ENCODE measurements around the gene PPP3R1. TPM values are rescaled to one million over a fixed set of nuclear protein-coding genes. Genes with fewer than 3 reads are reported as not detected.

PPP3R1 gene
- total and polyA plus RNA-seq, 9 of the 15 experiments (the other 6 are each of a cell fraction or from before 2014, with no cell fraction given) = 3.7 to 70.0 (median 24.8) TPM

DNA sequence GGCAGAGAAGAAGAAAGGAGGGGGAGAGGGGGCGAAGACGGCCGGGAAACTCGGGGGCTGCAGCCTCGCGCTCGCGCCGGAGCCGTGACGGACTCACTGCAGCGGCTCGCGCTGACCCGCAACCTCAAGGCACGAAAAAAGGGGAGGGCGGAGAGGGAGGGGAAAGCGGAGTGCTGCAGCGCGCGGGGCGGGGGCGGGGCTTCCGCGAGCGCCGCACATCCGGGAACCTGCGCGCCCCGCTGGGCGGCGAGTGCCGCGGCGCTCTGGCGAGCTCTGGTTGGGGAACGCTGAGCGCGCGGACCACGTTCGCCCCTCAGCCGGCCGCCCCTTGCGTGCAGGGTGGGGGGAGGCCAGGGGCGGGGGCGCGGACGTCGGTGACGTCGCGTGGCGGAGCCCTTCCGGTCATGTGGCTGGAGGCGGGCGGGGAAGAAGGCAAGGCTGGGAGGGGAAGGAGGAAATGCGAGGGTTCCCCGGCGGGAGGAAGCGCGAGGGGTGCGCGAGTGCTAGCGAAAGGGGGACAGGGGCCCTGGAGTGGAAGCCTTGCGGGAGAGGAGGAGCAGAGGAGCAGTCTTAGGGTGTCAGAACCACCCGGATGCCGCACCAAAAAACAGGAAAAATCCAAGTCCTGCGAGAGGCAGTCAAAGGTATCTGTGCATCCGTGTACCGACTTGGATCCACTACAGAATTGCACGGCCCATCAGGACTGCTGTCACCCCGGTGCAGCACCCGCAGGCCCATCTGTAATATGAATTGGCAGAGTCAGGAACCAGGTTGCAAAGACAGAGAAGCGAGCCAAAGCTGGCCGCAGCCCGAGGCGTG is at the start of gene PPP3R1 (continued):
- TF ChIP-seq, protein P1, sequence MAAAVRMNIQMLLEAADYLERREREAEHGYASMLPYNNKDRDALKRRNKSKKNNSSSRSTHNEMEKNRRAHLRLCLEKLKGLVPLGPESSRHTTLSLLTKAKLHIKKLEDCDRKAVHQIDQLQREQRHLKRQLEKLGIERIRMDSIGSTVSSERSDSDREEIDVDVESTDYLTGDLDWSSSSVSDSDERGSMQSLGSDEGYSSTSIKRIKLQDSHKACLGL (CRISPR knock-in tag; IDR thresholded peaks at IDR 0.05; ENCODE audit: borderline replicate concordance, poor library complexity, severe bottlenecking) = no peak
- TF ChIP-seq U2AF2 (optimal IDR thresholded peaks at IDR 0.05; ENCODE audit: low read depth, low read length) (no peak), BCOR (IDR thresholded peaks at IDR 0.05) (no peak), TCF3 (CRISPR knock-in tag; IDR thresholded peaks at IDR 0.05) (no peak), BRCA1 (IDR thresholded peaks at IDR 0.05) (no peak), BRCA1 (CRISPR knock-in tag; IDR thresholded peaks at IDR 0.05) (no peak), PRPF4 (IDR thresholded peaks at IDR 0.05; ENCODE audit: insufficient read depth, low read depth, low read length, poor library complexity, severe bottlenecking) (no peak), BRF1 (IDR thresholded peaks at IDR 0.05; ENCODE audit: borderline replicate concordance, extremely low read depth, insufficient read length) (no peak), MTA1 (IDR thresholded peaks at IDR 0.05; ENCODE audit: borderline replicate concordance) (no peak), KAT2B (IDR thresholded peaks at IDR 0.05; ENCODE audit: low read depth, low read length) (no peak), EWSR1 (IDR thresholded peaks at IDR 0.05; ENCODE audit: borderline replicate concordance, low read depth, partially characterized antibody) (no peak), ZNF124 (CRISPR knock-in tag; IDR thresholded peaks at IDR 0.05) (no peak), CBX1 (IDR thresholded peaks at IDR 0.05; ENCODE audit: low read depth) (no peak), HDGF (IDR thresholded peaks at IDR 0.05) (no peak), MIER1 (IDR thresholded peaks at IDR 0.05; ENCODE audit: low read depth) (no peak), CBX8 (IDR thresholded peaks at IDR 0.05; ENCODE audit: borderline replicate concordance, extremely low read depth, low read depth, low read length, poor library complexity, severe bottlenecking) (no peak), ZSCAN32 (CRISPR knock-in tag; IDR thresholded peaks at IDR 0.05) (no peak), TOE1 (IDR thresholded peaks at IDR 0.05; ENCODE audit: borderline replicate concordance) (0 out of 2 replicates have a peak, but pooled peaks have one; percentile 63), TOE1 (CRISPR knock-in tag; IDR thresholded peaks at IDR 0.05; ENCODE audit: borderline replicate concordance, low read depth) (0 out of 2 replicates have a peak, but pooled peaks have one; percentile 54), SIX5 (IDR thresholded peaks at IDR 0.05; ENCODE audit: borderline replicate concordance in 1 of 2, insufficient read depth in 1 of 2, low read depth in 1 of 2, low read length in 2 of 2) (no peak)
- TF ChIP-seq, protein P2, sequence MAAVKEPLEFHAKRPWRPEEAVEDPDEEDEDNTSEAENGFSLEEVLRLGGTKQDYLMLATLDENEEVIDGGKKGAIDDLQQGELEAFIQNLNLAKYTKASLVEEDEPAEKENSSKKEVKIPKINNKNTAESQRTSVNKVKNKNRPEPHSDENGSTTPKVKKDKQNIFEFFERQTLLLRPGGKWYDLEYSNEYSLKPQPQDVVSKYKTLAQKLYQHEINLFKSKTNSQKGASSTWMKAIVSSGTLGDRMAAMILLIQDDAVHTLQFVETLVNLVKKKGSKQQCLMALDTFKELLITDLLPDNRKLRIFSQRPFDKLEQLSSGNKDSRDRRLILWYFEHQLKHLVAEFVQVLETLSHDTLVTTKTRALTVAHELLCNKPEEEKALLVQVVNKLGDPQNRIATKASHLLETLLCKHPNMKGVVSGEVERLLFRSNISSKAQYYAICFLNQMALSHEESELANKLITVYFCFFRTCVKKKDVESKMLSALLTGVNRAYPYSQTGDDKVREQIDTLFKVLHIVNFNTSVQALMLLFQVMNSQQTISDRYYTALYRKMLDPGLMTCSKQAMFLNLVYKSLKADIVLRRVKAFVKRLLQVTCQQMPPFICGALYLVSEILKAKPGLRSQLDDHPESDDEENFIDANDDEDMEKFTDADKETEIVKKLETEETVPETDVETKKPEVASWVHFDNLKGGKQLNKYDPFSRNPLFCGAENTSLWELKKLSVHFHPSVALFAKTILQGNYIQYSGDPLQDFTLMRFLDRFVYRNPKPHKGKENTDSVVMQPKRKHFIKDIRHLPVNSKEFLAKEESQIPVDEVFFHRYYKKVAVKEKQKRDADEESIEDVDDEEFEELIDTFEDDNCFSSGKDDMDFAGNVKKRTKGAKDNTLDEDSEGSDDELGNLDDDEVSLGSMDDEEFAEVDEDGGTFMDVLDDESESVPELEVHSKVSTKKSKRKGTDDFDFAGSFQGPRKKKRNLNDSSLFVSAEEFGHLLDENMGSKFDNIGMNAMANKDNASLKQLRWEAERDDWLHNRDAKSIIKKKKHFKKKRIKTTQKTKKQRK (IDR thresholded peaks at IDR 0.05; ENCODE audit: borderline replicate concordance, low read depth, low read length) = no peak
- TF ChIP-seq, protein P3, sequence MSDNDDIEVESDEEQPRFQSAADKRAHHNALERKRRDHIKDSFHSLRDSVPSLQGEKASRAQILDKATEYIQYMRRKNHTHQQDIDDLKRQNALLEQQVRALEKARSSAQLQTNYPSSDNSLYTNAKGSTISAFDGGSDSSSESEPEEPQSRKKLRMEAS (CRISPR knock-in tag; IDR thresholded peaks at IDR 0.05) = peak; percentile 62; the same call in 1 of the 2 replicates

Data from K562 (cell line).